CD4-positive, alpha-beta memory T cell (primary cell): Measurements from ENCODE around the gene CFAP70. TPM values are rescaled to one million over a fixed set of nuclear protein-coding genes. Genes with fewer than 3 reads are reported as not detected.

Experiments
- CTCF ChIA-PET: fragments of 350-600 bp; sonication (Branson Sonifier 250); formaldehyde crosslinking; loops from one replicate; lab custom pipeline; 2021; ENCODE audit warnings: inconsistent platforms; ENCODE audit not compliant: partially characterized antibody; lab: Charles Lee
- POLR2A ChIA-PET: fragments of 350-600 bp; sonication (Branson Sonifier 250); formaldehyde crosslinking; loops from one replicate; lab custom pipeline; 2021; ENCODE audit not compliant: partially characterized antibody; lab: Charles Lee
- DNase-seq, 5 donors: peaks; one replicate each; pipeline versions ENCODE4 v3.0.0 to v3.0.0-alpha.2; 2020 to 2022; ENCODE audit warnings: mixed read lengths in 1 of 5
- H3K27ac ChIP-seq: one replicate; pipeline ENCODE4 v1.7.0; 2013; ENCODE audit warnings: low read depth, low read length
- H3K27me3 ChIP-seq: 2 replicates; pipeline ENCODE4 v1.7.0; 2013; ENCODE audit warnings: mild to moderate bottlenecking, low read length, moderate library complexity; ENCODE audit not compliant: insufficient read depth
- H3K36me3 ChIP-seq: 2 replicates; pipeline ENCODE4 v1.7.0; 2013; ENCODE audit warnings: mild to moderate bottlenecking, low read length, moderate library complexity; ENCODE audit not compliant: insufficient read depth
- H3K4me1 ChIP-seq: 2 replicates; pipeline ENCODE4 v1.7.0; 2013; ENCODE audit warnings: mild to moderate bottlenecking, low read length, moderate library complexity; ENCODE audit not compliant: insufficient read depth
- H3K4me3 ChIP-seq, 2 donors: one replicate each; pipeline ENCODE4 v1.7.0; 2013; ENCODE audit warnings: low read length in 2 of 2, mild to moderate bottlenecking in 1 of 2
- H3K9me3 ChIP-seq, 2 donors: one replicate each; pipeline ENCODE4 v1.7.0; 2013; ENCODE audit warnings: low read length in 2 of 2, control low read depth in 1 of 2; ENCODE audit not compliant: control insufficient read depth in 1 of 2
- H3K27ac Mint-ChIP-seq, 7 donors: one replicate each; pipeline ENCODE4 v1.8.0; 2020 to 2021; ENCODE audit warnings: mixed read lengths in 7 of 7, mild to moderate bottlenecking in 6 of 7, inconsistent platforms in 3 of 7, moderate library complexity in 3 of 7
- H3K27me3 Mint-ChIP-seq, 2 donors: one replicate each; pipeline ENCODE4 v1.8.0; 2020 to 2021; ENCODE audit warnings: mixed read lengths in 2 of 2
- H3K36me3 Mint-ChIP-seq, 2 donors: one replicate each; pipeline ENCODE4 v1.8.0; 2020 to 2021; ENCODE audit warnings: mixed read lengths in 2 of 2, inconsistent platforms in 1 of 2, mild to moderate bottlenecking in 1 of 2
- H3K4me1 Mint-ChIP-seq, 4 donors: one replicate each; pipeline ENCODE4 v1.8.0; 2020 to 2021; ENCODE audit warnings: mixed read lengths in 4 of 4, mild to moderate bottlenecking in 1 of 4
- H3K4me3 Mint-ChIP-seq, 8 donors: one replicate each; pipeline ENCODE4 v1.8.0; 2020 to 2021; ENCODE audit warnings: mixed read lengths in 8 of 8, mild to moderate bottlenecking in 7 of 8, moderate library complexity in 6 of 8, inconsistent platforms in 3 of 8
- H3K9me3 Mint-ChIP-seq, 8 donors: one replicate each; pipeline ENCODE4 v1.8.0; 2020 to 2021; ENCODE audit warnings: mixed read lengths in 8 of 8, mild to moderate bottlenecking in 5 of 8, inconsistent platforms in 3 of 8, moderate library complexity in 1 of 8
- intact Hi-C: fragments of 100-400 bp; cut with micrococcal nuclease; formaldehyde crosslinking; loops from one replicate; pipeline ENCODE4 v1.15.1; 2023
- polyA plus RNA-seq, 2 donors: library from polyadenylated mRNA; unstranded; fragments of 300-500 nt; fragmentation: Illumina TruSeq; gene quantifications; one replicate each; pipeline ENCODE4 v1.2.3, GENCODE V29; 2021
- total RNA-seq, 2 experiments: library from RNA; stranded (reverse); gene quantifications; one replicate each; pipeline ENCODE4 v1.2.3, GENCODE V29; 2021

The CFAP70 gene
- total and polyA plus RNA-seq, 4 experiments from 2014 or later, result 0.82 to 5.6 (median 3.8) TPM; not detected in 1

DNA sequence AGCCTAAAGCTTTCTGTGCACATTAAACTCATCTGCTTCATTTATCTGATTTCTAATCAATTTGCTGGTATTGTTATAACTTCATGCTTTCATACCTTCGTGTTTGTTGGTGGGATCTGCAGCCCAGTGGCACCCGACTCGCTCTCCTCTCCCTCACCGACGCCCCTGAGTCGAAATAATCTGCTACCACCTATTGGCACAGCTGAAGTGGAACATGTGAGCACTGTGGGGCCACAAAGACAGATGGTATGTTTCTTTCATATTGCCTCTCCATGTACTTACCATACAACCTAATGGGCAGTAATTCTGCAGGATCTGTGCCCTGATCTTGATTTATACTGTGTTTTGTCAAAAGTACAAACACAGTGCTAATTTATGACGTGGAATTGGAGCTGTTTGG lies 124.0 kb downstream of the CFAP70 start:
- CTCF ChIA-PET, result no interaction called here
- Histone ChIP-seq H3K27ac (no peak overlapping the region), H3K36me3 (peaks cover 10% of the 10 kb centered on the region), H3K9me3 (no peaks in the 10 kb centered on the region), H3K4me1 (no peaks in the 10 kb centered on the region), H3K27me3 (no peaks in the 10 kb centered on the region), H3K4me3 (no peak overlapping the region)
- Mint-ChIP-seq H3K27me3 (no peaks in the 10 kb centered on the region), H3K4me1 (no peaks in the 10 kb centered on the region), H3K9me3 (no peaks in the 10 kb centered on the region), H3K36me3 (peaks cover 0 to 48% of the 10 kb centered on the region in 2 donors), H3K4me3 (no peak overlapping the region), H3K27ac (peak overlapping the region in 1 of 7 donors; percentile 78)
- intact Hi-C loops, result no loop called here
- DNase-seq, result no peak
- POLR2A ChIA-PET, result interaction anchor here (0.8 to 1.2 kb wide), 2 partner anchors 9 to 18 kb away, joined by 3 read pairs; no protein-coding TSS in a partner anchor

- Mint-ChIP-seq H3K4me1 (no peaks in the 10 kb centered on the region), H3K9me3 (peaks cover 0 to 1% (median 0%) of the 10 kb centered on the region in 8 donors), H3K27me3 (no peaks in the 10 kb centered on the region), H3K36me3 (peaks cover 0 to 44% of the 10 kb centered on the region in 2 donors), H3K4me3 (no peak overlapping the region), H3K27ac (peak overlapping the region in 3 of 7 donors; percentile 8 to 30 (median 27))
- Histone ChIP-seq H3K9me3 (no peaks in the 10 kb centered on the region), H3K4me3 (no peak overlapping the region), H3K4me1 (no peaks in the 10 kb centered on the region), H3K27ac (no peak overlapping the region), H3K27me3 (no peaks in the 10 kb centered on the region), H3K36me3 (peaks cover 10% of the 10 kb centered on the region)
- ChIA-PET CTCF (interaction anchor here (1.0 kb wide), 1 partner anchor 13 kb away, joined by 3 read pairs; the partner anchor contains the start of gene DNAJC9), POLR2A (interaction anchor here (1.2 kb wide), 1 partner anchor 9 kb away, joined by 3 read pairs; no protein-coding TSS in a partner anchor)
- DNase-seq, result no peak
- intact Hi-C loops, result no loop called here
Observed at GRCh38 chr10:73233883-73234282, 124.8 kb downstream of the CFAP70 start.

- intact Hi-C loops, result no loop called here
- peaks cover 0 to 1% (median 0%) of the 10 kb centered on the region in 8 donors for H3K9me3 Mint-ChIP-seq
- peaks cover 10% of the 10 kb centered on the region for H3K36me3 ChIP-seq
- H3K9me3 ChIP-seq, result no peaks in the 10 kb centered on the region
- H3K4me3 Mint-ChIP-seq, result no peak overlapping the region
- H3K4me3 ChIP-seq, result no peak overlapping the region
- H3K27me3 ChIP-seq, result no peaks in the 10 kb centered on the region
- no peaks in the 10 kb centered on the region for H3K4me1 ChIP-seq
- H3K4me1 Mint-ChIP-seq, result no peaks in the 10 kb centered on the region
- no peak for DNase-seq
- peak overlapping the region in 3 of 7 donors; percentile 2 to 74 (median 57) for H3K27ac Mint-ChIP-seq
- ChIA-PET POLR2A (no interaction called here), CTCF (interaction anchor here (1.0 kb wide), 1 partner anchor 14 kb away, joined by 3 read pairs; the partner anchor contains the start of gene DNAJC9)
- H3K27me3 Mint-ChIP-seq, result no peaks in the 10 kb centered on the region
- H3K27ac ChIP-seq, result no peak overlapping the region
- H3K36me3 Mint-ChIP-seq, result peaks cover 0 to 44% of the 10 kb centered on the region in 2 donors
Observed at GRCh38 chr10:73232887-73233286, 125.8 kb downstream of the CFAP70 start.

DNA sequence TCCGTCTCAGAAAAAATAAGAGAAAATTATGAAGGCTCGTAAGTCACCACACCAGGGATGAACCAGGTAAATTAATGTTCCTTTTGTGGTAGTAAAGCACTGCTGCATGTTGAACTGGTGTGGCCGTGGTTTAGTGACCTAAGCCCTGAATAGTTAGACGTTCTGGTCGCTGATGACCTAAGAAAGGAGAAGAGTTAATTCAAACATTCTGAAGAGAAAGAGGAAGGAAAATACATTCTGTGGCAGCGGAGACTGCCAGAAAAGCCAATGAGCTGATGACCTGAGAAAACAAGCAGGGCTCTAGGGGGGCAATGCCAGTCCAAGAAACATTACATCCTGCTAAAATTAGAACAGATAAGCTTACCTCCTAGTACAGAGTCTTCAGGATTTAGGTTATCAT lies 129.1 kb downstream of the CFAP70 start:
- Mint-ChIP-seq H3K4me3 (no peak overlapping the region), H3K36me3 (peaks cover 0 to 40% of the 10 kb centered on the region in 2 donors), H3K4me1 (peaks cover 0 to 1% (median 0%) of the 10 kb centered on the region in 4 donors), H3K27me3 (no peaks in the 10 kb centered on the region), H3K27ac (peak overlapping the region in 3 of 7 donors; percentile 35 to 85 (median 67)), H3K9me3 (peaks cover 0 to 1% (median 0%) of the 10 kb centered on the region in 8 donors)
- Histone ChIP-seq H3K4me1 (no peaks in the 10 kb centered on the region), H3K27me3 (no peaks in the 10 kb centered on the region), H3K9me3 (no peaks in the 10 kb centered on the region), H3K36me3 (no peaks in the 10 kb centered on the region), H3K27ac (no peak overlapping the region), H3K4me3 (no peak overlapping the region)
- ChIA-PET POLR2A (no interaction called here), CTCF (no interaction called here)
- intact Hi-C loops, result no loop called here
- DNase-seq, result no peak

GRCh38 chr10:73228247-73228646 lies 130.4 kb downstream of the CFAP70 start:
- H3K27me3 ChIP-seq, result no peaks in the 10 kb centered on the region
- no peak overlapping the region for H3K4me3 Mint-ChIP-seq
- peaks cover 0 to 1% (median 0%) of the 10 kb centered on the region in 4 donors for H3K4me1 Mint-ChIP-seq
- intact Hi-C loops, result no loop called here
- H3K36me3 Mint-ChIP-seq, result peaks cover 0 to 30% of the 10 kb centered on the region in 2 donors
- ChIA-PET CTCF (no interaction called here), POLR2A (no interaction called here)
- peak overlapping the region in 2 of 7 donors; percentile 32 to 42 for H3K27ac Mint-ChIP-seq
- no peaks in the 10 kb centered on the region for H3K4me1 ChIP-seq
- no peak overlapping the region for H3K27ac ChIP-seq
- DNase-seq, result no peak
- H3K9me3 Mint-ChIP-seq, result peaks cover 0 to 1% (median 0%) of the 10 kb centered on the region in 8 donors
- no peak overlapping the region for H3K4me3 ChIP-seq
- no peaks in the 10 kb centered on the region for H3K9me3 ChIP-seq
- H3K36me3 ChIP-seq, result no peaks in the 10 kb centered on the region
- H3K27me3 Mint-ChIP-seq, result no peaks in the 10 kb centered on the region

- no peaks in the 10 kb centered on the region for H3K27me3 ChIP-seq
- Mint-ChIP-seq H3K36me3 (peaks cover 6 to 26% of the 10 kb centered on the region in 2 donors), H3K27me3 (no peaks in the 10 kb centered on the region), H3K4me3 (no peak overlapping the region), H3K9me3 (peaks cover 0 to 1% (median 0%) of the 10 kb centered on the region in 8 donors), H3K27ac (no peak overlapping the region), H3K4me1 (peaks cover 0 to 1% (median 0%) of the 10 kb centered on the region in 4 donors)
- H3K4me3 ChIP-seq, result no peak overlapping the region
- ChIA-PET POLR2A (no interaction called here), CTCF (interaction anchor here (1.5 kb wide), 1 partner anchor 37 kb away, joined by 3 read pairs; no protein-coding TSS in a partner anchor)
- H3K27ac ChIP-seq, result no peak overlapping the region
- no peaks in the 10 kb centered on the region for H3K9me3 ChIP-seq
- DNase-seq, result no peak
- intact Hi-C loops, result no loop called here
- no peaks in the 10 kb centered on the region for H3K36me3 ChIP-seq
- H3K4me1 ChIP-seq, result no peaks in the 10 kb centered on the region
Observed at GRCh38 chr10:73226663-73227062, 132.0 kb downstream of the CFAP70 start.

DNA sequence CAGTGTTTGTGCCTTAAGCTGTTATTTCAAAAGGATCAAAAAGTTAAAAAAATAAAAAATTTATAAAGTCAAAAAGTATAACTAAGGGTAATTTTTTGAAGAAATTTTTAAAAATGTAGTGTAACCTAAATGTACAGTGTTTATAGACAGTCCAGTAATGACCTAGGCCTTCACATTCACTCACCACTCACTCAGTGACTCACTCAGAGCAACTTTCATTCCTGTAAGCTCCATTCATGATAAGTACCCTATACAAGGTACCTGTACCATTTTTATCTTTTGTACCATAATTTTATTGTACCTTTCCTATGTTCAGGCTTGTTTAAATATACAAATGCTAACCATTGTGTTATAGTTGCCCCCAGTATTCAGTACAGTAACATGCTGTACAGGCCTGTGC lies 133.1 kb downstream of the CFAP70 start:
- POLR2A ChIA-PET, result interaction anchor here (1.2 kb wide), 1 partner anchor 9 kb away, joined by 3 read pairs; no protein-coding TSS in a partner anchor

More for the DNA sequence above, 133.1 kb downstream of the CFAP70 start:
- Histone ChIP-seq H3K27ac (no peak overlapping the region), H3K4me1 (no peaks in the 10 kb centered on the region), H3K9me3 (no peaks in the 10 kb centered on the region), H3K4me3 (no peak overlapping the region), H3K27me3 (no peaks in the 10 kb centered on the region), H3K36me3 (no peaks in the 10 kb centered on the region)
- peaks cover 0 to 1% (median 0%) of the 10 kb centered on the region in 8 donors for H3K9me3 Mint-ChIP-seq
- no peaks in the 10 kb centered on the region for H3K27me3 Mint-ChIP-seq
- H3K36me3 Mint-ChIP-seq, result peaks cover 12 to 17% of the 10 kb centered on the region in 2 donors
- CTCF ChIA-PET, result no interaction called here
- intact Hi-C loops, result no loop called here
- peaks cover 0 to 1% (median 0%) of the 10 kb centered on the region in 4 donors for H3K4me1 Mint-ChIP-seq
- no peak overlapping the region for H3K4me3 Mint-ChIP-seq
- peak overlapping the region in 1 of 7 donors; percentile 2 for H3K27ac Mint-ChIP-seq
- DNase-seq, result no peak
